Activated CD8-positive, alpha-beta memory T cell treated with anti-CD3 and anti-CD28 coated beads, Interleukin-2, amount 50 U/mL, for 1 hour (primary cell): Measurements from ENCODE around the gene KIF16B.
"Not testable (repeated sequence)": the region's sequence is repeated elsewhere in the genome, so short reads cannot be mapped to it uniquely, and the experiment has no call there.

Experiments
- DNase-seq: peaks from one replicate; pipeline ENCODE4 v3.0.0-alpha.2; 2020; ENCODE audit errors: extremely low read depth

KIF16B gene

GRCh38 chr20:16475225-16475624, 98.0 kb downstream of the KIF16B start:
- no peak for DNase-seq

GRCh38 chr20:16474363-16474762, 98.9 kb downstream of the KIF16B start:
- no peak for DNase-seq

GRCh38 chr20:16472045-16472872, 101.0 kb downstream of the KIF16B start:
- no peak for DNase-seq

- DNase-seq: no peak
Measured at GRCh38 chr20:16469395-16469905, 103.8 kb downstream of the KIF16B start.

GRCh38 chr20:16462711-16463110, 110.5 kb downstream of the KIF16B start:
- DNase-seq: no peak

GRCh38 chr20:16459019-16459700, 114.1 kb downstream of the KIF16B start:
- DNase-seq: no peak

- no peak for DNase-seq
Measured at GRCh38 chr20:16457514-16457913, 115.7 kb downstream of the KIF16B start.

- no peak for DNase-seq
Measured at GRCh38 chr20:16455324-16455723, 117.9 kb downstream of the KIF16B start.

GRCh38 chr20:16451982-16452381, 121.3 kb downstream of the KIF16B start:
- no peak for DNase-seq

GRCh38 chr20:16451001-16451400, 122.2 kb downstream of the KIF16B start:
- no peak for DNase-seq

- DNase-seq: no peak
Measured at GRCh38 chr20:16446991-16447390, 126.3 kb downstream of the KIF16B start.

GRCh38 chr20:16446246-16446645, 127.0 kb downstream of the KIF16B start:
- no peak for DNase-seq

- DNase-seq: no peak
Measured at GRCh38 chr20:16445482-16445881, 127.8 kb downstream of the KIF16B start.

- no peak for DNase-seq
Measured at GRCh38 chr20:16444057-16444777, 129.0 kb downstream of the KIF16B start.

GRCh38 chr20:16441546-16442164, 131.6 kb downstream of the KIF16B start:
- DNase-seq: no peak

GRCh38 chr20:16440686-16441085, 132.6 kb downstream of the KIF16B start:
- no peak for DNase-seq

- DNase-seq: not testable (repeated sequence)
Measured at GRCh38 chr20:16439540-16439939, 133.7 kb downstream of the KIF16B start.

GRCh38 chr20:16438100-16438499, 135.1 kb downstream of the KIF16B start:
- no peak for DNase-seq

- DNase-seq: no peak
Measured at GRCh38 chr20:16437387-16437996, 135.8 kb downstream of the KIF16B start.

- DNase-seq: no peak
Measured at GRCh38 chr20:16434062-16434664, 139.1 kb downstream of the KIF16B start.

GRCh38 chr20:16433293-16433580, 140.0 kb downstream of the KIF16B start:
- no peak for DNase-seq
